ENCODE data around the gene RHOC.

DNA sequence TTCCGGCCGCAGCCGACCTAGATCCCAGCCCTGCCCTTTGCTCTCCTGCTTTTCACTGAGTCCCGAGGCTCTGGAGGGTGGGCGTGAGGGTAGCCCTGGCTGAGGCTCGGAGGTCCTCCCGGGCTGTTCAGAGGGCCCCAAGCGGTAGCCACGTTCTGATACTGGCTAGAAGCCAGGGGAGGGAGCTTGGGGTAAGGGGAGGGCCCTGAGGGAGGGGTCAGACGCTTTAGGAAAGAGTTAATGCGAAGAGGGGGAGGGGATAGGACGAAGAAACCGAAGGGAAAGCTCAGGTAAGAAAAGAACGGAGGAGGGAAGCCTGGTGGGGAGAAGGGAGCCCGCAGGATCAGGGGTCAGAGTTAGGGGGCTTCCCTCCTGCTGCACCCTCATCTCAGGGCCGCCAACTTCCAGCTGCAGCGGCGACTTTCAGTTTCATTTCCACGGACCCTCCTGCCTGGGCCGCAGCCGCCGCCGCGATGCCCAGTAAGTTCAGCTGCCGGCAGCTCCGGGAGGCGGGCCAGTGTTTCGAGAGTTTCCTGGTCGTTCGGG, 32.4 kb downstream of the RHOC start, which contains the start of gene MOV10:
- no peak; the same call in 1 of the 2 replicates for TF ChIP-seq POLR2AphosphoS5 (IDR thresholded peaks at IDR 0.05; ENCODE audit: low read depth)
- TF ChIP-seq, protein P1, sequence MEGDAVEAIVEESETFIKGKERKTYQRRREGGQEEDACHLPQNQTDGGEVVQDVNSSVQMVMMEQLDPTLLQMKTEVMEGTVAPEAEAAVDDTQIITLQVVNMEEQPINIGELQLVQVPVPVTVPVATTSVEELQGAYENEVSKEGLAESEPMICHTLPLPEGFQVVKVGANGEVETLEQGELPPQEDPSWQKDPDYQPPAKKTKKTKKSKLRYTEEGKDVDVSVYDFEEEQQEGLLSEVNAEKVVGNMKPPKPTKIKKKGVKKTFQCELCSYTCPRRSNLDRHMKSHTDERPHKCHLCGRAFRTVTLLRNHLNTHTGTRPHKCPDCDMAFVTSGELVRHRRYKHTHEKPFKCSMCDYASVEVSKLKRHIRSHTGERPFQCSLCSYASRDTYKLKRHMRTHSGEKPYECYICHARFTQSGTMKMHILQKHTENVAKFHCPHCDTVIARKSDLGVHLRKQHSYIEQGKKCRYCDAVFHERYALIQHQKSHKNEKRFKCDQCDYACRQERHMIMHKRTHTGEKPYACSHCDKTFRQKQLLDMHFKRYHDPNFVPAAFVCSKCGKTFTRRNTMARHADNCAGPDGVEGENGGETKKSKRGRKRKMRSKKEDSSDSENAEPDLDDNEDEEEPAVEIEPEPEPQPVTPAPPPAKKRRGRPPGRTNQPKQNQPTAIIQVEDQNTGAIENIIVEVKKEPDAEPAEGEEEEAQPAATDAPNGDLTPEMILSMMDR (IDR thresholded peaks at IDR 0.05; ENCODE audit: insufficient read depth, low read length), result no peak
- TF ChIP-seq, protein P2, sequence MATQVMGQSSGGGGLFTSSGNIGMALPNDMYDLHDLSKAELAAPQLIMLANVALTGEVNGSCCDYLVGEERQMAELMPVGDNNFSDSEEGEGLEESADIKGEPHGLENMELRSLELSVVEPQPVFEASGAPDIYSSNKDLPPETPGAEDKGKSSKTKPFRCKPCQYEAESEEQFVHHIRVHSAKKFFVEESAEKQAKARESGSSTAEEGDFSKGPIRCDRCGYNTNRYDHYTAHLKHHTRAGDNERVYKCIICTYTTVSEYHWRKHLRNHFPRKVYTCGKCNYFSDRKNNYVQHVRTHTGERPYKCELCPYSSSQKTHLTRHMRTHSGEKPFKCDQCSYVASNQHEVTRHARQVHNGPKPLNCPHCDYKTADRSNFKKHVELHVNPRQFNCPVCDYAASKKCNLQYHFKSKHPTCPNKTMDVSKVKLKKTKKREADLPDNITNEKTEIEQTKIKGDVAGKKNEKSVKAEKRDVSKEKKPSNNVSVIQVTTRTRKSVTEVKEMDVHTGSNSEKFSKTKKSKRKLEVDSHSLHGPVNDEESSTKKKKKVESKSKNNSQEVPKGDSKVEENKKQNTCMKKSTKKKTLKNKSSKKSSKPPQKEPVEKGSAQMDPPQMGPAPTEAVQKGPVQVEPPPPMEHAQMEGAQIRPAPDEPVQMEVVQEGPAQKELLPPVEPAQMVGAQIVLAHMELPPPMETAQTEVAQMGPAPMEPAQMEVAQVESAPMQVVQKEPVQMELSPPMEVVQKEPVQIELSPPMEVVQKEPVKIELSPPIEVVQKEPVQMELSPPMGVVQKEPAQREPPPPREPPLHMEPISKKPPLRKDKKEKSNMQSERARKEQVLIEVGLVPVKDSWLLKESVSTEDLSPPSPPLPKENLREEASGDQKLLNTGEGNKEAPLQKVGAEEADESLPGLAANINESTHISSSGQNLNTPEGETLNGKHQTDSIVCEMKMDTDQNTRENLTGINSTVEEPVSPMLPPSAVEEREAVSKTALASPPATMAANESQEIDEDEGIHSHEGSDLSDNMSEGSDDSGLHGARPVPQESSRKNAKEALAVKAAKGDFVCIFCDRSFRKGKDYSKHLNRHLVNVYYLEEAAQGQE (IDR thresholded peaks at IDR 0.05; ENCODE audit: insufficient replicate concordance, low read depth), result no peak

Data from HL-60 (cell line).